Measurements from ENCODE around the gene THADA.

Gene THADA

DNA sequence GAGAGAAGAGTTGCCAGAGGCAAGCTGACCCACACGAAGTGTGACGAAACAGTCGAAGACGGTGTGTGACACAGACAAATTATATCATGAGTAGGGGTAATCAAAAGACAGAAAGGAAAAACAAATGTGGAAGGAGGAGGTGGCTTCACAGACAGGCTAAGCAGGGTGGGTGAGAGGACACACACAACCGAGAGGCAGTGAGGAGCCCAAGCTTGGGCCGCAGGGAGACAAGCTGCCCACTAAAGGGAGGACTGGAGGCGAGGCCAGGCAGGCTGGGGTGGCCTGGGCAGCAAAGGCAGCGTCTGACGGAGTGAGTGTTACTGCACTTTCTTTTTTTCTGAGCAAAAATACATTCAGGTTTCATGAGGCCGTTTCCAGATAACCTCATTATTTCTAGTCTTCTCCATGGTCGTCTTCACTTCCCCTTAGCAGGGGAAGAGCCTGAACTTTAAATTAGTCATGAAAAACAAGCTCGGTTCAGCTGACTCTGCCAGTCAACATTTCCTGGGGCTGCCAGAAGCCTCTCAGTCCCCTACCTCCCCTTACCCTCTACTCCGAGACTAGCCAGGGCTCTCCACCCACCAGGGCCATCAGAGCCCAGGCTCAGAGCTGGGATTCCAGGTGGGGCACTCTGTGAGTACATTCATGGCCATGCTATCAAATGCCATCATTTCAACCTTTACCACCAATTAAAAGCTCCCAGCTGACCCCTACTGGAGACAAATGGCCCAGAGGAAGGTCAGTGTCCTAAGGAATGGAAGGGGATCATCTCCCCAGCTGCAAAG, 355.7 kb downstream of the THADA start:
- DNase-seq (ENCODE audit: low read depth): no peak

DNA sequence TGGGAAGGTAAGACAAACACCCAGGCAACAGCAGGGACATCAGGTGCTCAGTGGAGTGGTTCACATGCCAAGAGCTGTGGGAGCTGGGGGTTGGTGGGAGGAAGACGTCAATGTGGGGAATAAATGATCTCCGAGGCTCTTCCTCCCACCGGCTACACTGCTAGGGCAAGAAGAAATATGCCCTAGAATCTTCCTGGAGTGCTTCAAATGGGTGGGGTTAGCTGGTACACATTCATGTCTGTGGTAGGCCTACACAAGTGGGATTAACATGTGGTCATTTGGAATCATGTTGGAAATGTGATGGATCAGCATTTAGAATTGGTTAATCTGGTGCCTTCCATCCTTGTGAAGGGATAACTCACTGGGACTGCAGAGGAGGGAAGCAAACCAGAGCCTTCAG, 357.0 kb downstream of the THADA start:
- no peak for DNase-seq (ENCODE audit: low read depth)

DNA sequence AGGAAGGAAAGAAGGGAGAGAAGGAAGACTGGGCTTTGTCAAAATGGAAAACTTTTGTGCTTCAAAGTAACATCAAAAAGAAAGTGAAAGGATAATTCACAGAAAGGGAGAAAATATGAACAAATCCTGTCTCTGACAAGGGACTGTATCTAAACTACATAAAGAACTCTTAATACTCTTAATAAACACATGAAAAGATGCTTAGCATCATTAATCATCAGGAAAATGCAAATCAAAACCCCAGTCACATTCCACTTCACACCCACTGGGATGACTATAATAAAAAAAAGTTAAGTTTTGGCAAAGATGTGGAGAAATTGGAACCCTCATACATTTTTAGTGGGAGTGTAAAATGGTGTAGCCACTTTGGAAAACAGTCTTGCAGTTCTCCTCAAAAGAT, 357.7 kb downstream of the THADA start:
- no peak for DNase-seq (ENCODE audit: low read depth)

DNA sequence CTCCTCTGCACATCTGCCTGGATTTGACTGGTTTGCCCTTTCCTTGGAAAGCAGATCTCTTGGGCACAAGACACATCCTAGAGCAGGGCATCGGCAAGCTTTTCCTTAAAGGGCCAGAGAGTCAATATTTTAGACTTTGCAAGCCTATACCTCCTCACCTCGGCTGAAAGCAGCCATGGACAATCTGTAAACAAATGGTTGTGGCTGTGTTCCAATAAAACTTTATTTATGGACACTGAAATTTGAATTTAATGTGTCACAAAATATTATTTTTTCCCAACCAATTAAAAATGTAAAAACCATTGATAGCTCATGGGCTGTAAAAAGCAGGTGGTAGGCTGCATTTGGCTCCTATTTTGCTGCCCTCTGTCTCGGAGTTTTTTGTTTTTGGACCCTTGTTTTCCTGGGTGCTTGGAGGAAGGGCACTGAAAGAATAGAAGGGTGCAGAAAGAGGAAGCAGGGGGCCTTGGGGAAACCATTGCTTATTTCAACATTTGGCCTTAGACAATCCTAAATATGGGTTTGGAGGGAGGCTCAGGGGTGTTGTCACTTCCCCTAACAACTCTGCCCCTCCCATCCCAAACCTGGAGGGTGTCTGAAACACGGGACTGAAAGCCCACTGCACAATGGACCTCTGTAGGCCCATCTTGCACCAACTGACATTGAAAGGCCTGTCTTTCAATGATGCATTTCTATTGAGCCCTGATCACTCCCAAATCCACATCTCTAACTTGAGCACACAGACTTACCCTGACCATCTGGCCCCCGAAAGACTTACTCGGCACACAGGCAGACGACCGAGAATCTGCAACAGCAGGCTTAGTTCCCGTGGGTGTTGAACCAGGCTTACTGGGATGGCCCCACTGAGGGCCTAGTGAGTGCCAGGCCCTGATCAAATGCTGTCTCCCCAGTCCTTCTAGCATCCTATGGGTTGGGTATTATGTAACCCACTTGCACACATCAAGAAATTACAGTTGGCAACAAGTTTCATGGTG, 362.3 kb downstream of the THADA start:
- DNase-seq (ENCODE audit: low read depth): no peak

DNA sequence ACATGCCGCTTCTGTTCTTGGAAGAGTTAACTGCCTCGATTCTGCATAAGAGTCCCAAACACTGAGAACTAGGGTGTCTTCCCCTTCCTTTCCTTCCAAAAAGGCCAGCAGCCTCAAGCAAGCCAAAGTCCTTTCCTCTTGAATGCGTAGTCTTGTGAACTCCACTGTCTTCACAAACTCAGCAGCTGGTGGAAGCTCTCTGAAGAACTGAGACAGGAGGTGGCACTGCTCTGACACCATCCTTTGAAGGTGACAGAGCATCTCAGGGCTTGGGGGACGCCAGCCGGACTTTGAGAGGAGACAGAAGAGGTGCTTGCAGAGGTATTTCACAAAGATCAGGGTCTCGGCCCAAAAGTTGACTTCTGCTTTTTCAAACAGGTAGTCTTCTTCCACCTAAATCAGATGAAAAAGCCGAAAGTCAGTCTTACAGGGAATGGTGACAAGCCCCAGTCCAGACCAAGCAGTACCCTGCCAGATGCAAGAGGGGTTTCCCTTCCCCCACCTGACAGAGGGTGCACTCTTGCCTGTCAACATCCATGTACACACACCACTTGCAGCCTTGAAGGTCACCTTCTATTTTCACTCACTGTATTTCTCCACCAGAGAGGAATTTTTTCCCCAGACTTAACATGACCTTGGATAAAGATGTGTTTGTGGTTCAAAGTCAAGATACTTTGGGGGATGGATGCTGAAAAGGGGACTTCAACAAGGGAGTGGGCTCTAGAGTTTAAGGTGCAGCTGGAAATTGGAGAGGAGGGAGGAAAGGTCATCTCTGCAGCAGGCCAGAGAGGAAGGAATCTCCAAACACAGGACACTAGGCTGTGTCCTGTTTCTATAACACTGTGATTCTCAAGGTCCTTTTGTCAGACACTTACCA, 364.6 kb downstream of the THADA start:
- DNase-seq (ENCODE audit: low read depth): no peak

DNA sequence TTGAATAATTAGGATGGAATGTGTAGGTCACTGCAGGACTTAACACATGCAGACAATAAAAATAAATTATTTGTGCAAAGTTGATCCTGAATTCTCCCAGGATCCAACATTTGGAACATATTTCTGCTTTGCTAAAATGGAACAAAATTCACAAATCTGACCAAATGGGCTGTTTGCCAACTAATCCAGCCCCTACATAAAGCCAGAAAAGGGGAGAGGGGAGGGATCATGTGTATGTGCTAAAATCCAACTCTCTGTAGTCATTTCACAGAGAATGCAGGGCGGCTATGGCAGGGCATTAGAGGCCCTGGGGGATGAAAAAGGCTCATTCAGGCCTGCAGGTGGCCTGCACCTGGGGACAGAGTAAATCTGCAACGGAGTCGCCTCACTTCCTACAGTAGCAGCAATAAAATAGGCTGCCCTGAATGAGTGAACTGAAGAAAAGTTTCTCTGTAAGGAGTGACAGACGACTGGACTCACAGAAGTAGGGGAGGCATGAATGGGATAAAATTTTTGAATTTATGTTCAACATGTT, 365.4 kb downstream of the THADA start:
- DNase-seq (ENCODE audit: low read depth): no peak

DNA sequence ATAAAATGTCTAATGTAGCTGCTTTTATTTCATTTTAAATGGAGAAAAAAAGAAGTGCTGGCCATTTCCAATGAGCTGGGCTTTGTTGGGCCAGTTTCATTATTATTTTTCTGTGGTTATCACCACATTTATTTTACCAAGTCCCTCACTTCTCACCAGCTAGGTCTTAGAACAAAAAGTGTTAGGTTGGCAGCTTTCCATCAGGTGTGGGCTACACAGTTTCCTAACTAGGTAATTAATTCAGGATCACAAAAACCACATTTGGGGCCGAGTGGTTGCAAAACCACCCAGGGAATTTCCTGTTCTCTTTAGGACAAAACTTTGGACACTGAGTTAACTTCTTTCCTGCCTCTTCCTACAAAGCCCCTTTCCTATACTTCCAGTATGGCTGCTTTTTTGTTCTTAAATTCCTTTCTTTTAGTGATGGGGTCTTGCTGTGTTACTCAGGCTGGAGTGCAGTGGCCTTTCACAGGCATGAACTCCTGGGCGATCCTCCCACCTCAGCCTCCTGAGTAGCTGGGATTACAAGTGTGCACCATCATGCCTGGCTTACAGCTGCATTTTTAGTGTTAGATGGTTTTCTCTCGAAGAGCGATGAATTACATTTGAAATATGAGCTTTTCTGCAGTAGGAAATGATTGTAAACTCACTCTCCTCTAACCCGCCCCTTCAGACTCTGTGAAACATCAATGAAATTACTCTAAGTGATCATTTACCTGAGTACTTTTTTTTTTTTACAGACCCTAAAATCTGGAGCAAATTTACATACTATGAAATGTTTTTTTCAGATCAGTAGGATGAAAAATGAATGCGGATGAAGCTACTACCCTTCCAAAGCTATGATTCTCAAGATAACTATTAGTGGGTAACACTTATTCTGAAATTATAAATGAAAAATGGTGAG, 366.8 kb downstream of the THADA start:
- DNase-seq (ENCODE audit: low read depth): no peak

DNA sequence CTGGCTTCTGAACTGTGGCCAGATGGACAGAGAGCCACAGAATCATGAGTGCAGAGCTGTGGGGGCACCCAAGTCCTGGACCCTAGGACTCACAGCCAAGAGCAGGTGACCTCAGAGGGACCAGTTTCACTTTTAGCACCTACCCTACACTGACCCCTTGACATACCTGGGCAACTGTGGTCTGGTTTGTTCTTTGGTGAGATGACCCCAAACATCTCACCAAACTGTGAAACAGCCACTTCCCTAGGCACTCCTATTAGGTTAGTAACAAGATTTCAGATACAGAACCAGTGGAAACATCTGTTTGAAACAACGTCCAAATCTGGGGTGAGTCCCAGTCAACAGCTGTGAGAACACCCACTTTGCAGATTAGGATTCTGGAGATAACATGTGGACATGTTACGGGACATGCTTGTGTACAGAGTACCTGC, 367.5 kb downstream of the THADA start:
- no peak for DNase-seq (ENCODE audit: low read depth)

DNA sequence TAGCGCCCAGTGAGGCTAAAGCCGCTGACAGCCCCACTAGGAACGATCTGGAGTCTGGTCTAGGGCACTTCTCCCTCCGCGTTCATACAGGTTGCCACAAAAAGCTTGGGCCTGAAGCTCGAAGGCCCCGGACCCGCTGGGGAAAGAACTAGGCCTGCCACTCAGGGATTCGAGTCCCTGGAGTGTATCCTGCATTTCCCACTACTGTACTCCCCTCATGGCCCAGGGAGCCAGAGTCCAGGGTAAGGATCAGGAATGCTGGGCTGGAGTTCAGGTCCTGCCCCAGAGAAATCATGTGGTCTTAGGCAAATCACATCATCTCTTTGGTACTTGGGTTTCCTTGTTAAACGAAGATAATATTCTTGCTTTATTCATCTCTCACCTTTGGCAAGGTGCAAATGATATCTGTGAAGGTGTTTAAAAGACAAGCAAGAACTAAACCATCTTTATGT, 368.0 kb downstream of the THADA start:
- no peak for DNase-seq (ENCODE audit: low read depth)

DNA sequence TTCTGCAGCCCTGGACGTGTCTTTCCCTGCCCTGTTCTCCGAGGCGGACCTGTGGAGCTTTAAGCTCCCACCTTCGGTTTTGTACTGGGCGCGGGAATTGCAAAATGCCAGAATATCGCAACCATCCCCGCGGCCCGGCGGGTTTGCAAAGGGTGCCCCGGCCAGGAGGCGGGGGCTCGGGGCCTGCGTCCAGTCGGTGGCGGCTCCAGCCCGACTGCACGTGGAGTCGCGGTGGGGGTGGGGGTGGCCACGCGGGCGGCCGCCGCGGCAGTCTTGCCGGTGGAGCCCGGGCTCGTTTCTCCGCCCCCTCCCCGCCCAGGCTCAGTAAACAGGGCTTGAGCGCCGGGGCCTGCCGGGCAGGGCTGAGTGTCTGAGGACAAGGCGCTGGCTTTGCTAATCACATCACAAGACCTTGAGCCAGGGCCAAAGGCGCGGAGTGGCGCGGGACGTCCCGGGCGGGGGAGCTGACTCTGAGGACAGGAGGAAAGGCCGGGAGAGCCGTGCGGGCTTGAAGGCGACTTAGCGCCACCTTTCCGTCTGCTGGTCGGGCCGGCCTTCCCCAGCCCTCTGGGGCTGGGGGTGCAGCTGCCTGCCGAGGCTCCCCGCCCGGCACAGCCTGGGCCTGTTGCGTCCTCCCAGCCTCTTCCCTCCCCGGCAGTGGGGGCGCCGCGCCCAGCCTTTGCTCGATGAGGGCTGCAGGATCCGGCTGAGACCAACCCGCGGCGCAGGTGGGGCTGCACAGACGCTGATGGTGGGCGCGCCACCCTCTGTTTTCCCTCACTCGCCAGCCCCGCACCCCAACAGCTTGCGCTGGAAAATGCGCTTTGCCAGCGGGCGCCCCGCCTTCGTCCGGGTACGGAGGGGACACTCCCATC, 368.6 kb downstream of the THADA start:
- DNase-seq (ENCODE audit: low read depth): no peak

DNA sequence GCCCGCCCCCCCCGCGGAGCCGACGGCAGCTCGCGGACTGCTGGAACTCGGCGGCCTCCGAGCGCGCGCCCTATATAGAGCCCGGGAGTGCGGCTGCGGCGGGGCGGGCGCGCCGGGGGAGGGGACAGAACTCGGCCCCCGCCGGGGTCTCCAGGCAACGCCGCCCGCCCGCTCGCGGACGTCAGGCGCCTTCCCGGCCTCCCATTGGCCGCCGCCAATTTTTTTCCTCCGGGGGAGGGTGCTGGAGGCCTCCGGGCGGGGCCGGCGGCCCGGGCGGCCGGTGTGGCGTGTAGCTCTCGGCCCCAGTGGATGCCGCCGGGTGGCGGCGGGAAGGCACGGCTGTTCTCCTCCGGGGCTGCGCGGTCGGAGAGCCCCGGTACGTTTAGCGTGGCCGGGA, 369.3 kb downstream of the THADA start, which contains the start of gene ZFP36L2:
ZFP36L2 (minus strand) TSS at position 49 of the 397 bp plus-strand sequence. CDS start 291 bp downstream, outside the sequence.
- no peak for DNase-seq (ENCODE audit: low read depth)

DNA sequence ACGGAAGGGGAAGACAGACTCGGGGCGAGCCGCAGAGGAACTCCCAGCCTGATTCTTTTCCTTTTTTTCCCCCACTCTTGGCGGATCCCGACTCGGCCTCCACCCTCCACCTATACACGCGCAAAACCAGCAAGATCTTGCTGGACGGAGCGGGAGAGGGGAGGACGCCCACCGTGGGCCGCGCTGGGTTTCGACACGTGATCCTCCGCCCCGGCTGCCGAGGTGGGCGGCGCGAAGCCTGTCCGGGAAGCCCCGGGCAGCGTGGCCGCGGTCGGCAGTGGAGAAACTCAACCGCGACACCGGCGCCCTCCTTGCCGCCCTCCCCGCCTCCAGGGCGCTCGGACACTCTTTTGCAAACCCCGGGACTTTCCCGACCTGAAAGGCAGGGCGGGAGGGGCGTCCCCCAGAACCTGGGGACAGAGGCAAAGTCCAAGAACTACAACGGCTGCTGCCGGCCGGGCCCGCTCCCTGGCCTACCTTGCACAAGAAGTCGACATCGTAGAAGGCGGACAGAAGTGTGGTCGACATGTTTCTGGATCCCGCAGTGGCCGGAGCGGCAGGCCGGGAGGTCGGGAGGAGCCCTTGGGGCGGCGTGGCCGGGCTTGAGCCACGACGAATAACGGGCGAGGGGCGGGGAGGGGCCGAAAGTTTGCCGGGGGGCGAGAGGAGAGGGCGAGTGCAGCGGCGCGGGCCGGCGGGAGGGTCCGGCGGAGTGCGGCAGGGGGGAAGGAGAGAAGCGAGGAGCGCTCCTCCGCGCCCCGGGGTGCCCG, 369.9 kb downstream of the THADA start:
- DNase-seq (ENCODE audit: low read depth): no peak

DNA sequence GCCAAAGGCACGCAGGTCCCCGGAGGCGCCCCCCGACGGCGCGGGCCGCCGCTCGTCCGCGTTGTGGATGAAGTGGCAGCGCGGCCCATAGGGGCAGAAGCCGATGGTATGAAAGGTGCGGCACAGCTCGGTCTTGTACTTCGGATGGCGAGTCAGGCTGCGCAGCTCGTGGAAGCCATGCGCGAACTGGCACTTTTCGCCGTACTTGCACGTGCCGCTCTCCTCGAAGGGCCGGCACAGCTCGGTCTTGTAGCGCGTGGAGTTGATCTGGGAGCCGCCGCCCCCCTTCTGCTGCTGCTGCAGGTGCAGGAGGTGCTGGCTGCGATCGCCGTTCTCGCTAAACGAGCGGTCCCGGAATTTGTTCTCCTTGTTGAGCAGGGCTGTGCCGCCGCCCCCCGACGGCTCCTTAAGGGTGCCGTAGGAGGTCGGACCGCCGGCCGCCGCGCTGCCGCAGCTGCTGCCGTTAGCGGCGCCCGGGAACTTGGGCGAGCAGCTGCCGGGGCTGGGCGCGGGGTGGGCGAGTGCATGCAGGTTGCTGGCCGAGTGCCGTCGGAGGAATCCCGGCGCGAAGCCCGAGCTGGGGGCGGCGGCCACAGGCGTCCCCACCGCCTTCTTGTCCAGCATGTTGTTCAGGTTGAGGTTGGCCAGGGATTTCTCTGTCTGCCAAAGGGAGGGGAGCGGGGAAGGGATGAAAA, 370.6 kb downstream of the THADA start:
- no peak for DNase-seq (ENCODE audit: low read depth)

DNA sequence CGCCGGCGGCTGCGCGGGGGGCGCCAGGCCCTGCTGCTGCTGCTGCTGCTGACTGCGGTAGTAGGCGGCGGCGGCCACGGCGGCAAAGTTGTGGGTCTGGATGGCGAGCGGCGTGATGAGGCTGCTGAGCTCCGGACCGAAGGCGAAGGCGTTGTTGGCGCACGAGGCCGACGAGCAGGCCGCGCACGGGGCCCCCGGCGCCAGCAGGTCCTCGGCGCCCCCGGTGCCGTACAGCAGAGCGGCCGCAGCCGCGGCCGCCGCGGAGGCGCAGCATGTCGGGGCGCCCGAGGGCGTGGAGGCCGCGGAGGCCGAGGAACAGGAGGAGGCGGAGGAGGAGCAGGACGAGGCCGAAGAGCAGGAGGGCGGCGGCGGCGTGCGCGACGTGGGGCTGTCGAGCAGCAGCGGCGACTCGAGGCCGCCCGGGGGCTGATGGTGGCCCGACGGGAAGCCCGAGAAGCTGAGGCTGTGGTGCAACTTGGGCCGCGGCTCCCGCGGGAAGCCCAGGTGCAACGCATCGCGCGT, 371.2 kb downstream of the THADA start:
- no peak for DNase-seq (ENCODE audit: low read depth)

DNA sequence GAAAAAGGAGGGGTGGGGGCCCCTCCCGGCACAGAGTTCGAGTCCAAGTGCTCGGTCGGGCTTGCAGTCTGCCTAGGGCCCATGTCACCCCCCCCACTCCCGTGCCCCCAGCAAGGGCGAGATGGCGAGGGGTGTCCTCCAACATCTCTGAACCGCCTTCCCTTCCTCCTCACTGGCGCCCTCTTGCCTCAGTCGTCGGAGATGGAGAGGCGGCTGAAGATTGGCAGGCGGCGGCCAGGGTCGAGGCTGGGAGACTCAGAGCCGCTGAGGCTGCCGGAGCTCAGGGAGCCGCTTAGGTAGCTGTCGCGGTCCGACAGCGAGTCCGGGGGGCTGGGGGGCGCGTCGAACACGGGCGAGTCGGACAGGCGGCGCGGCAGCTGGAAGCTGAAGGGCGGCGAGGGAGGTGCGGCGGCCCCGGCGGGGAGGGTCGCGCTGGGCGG, 371.7 kb downstream of the THADA start:
- no peak for DNase-seq (ENCODE audit: low read depth)

DNA sequence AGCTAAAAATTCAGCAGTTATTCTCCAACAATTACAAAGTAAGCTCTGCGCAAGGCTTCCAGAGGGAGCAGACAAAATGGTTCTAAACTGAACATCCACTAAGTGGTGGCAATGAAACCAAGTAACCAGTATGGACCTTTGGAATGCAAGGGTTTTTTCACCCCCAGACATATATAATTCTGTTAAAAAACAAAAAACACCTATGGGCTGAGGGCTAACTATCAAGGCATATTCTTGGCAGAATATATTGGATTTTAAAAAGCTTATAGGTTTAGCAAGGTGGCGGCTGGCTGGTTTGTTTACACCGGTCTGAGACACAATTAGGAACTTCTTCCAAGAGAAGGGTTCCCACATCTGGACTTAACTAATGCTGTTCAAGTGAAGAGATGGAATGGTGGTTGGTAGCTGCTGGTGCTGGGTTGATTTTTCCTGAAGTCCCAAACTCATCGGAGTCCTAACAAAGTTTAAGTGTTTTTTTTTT, 372.3 kb downstream of the THADA start:
- DNase-seq (ENCODE audit: low read depth): no peak

DNA sequence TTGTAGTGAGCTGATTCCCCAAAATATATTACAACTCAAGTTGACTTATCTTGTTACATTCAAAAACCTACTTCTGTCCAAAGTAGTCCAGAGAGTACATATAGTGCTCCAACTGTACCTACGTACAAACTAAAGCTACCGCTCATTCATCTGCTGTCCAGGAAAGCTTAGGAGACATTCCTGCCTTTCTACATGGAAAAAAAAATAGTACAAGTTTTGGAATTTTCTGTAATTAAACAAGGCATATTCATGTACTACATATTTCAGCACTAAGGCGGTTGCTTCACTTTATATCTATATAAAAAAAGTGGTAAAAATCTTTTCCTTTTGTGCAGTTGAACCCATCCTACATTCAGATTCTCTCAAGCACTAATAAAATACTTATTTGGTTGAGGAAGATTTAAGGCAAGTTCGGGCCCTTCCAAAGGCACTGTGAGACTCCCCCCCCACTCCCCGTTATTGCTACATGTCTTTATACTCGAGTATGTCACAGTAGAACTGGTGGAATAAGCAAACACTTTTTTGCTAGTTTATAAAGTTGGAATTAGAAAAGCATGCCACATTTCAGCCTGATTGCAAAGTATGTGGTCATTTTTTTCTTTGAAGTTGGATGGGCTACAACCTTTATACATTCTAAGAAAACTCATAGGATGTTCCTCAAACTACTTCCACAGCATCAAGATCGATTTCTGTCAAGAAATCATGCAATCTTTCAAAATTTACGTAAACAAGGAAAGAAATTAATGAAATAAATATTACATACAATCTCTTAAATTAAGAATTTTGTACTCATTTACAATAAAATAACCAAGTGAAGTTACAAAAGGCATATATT, 373.1 kb downstream of the THADA start:
- DNase-seq (ENCODE audit: low read depth): no peak
